ENCODE data around the gene RIT2.

Gene RIT2

GRCh38 chr18:42860548-42860947 lies 254.9 kb downstream of the RIT2 start:
- H3K9ac ChIP-seq = no peak overlapping the region
- H3K4me1 ChIP-seq (ENCODE audit: low read depth, poor library complexity, severe bottlenecking) = no peaks in the 10 kb centered on the region
- no peak for TF ChIP-seq CTCF (conservative IDR thresholded peaks at IDR 0.05; ENCODE audit: low read depth, low read length)
- H3K27me3 ChIP-seq (ENCODE audit: insufficient read depth, low read depth) = no peaks in the 10 kb centered on the region
- no peak overlapping the region for H3K27ac ChIP-seq
- H4K20me1 ChIP-seq (ENCODE audit: insufficient read depth) = no peaks in the 10 kb centered on the region
- no peak overlapping the region for H3K4me3 ChIP-seq (IDR thresholded peaks at IDR 0.05; ENCODE audit: insufficient read depth, low read depth, low read length)
- no peaks in the 10 kb centered on the region for H3K79me2 ChIP-seq (ENCODE audit: insufficient read depth, low read depth)
- H3K36me3 ChIP-seq (ENCODE audit: insufficient read depth) = no peaks in the 10 kb centered on the region
- no peak overlapping the region for H3K4me2 ChIP-seq
- no peak overlapping the region for H2AFZ ChIP-seq (ENCODE audit: low read depth)

GRCh38 chr18:42860011-42860410 lies 255.5 kb downstream of the RIT2 start:
- no peak for TF ChIP-seq CTCF (conservative IDR thresholded peaks at IDR 0.05; ENCODE audit: low read depth, low read length)
- no peaks in the 10 kb centered on the region for H3K36me3 ChIP-seq (ENCODE audit: insufficient read depth)
- H3K4me1 ChIP-seq (ENCODE audit: low read depth, poor library complexity, severe bottlenecking) = no peaks in the 10 kb centered on the region
- no peak overlapping the region for H3K9ac ChIP-seq
- H4K20me1 ChIP-seq (ENCODE audit: insufficient read depth) = no peaks in the 10 kb centered on the region
- no peaks in the 10 kb centered on the region for H3K79me2 ChIP-seq (ENCODE audit: insufficient read depth, low read depth)
- no peak overlapping the region for H3K4me3 ChIP-seq (IDR thresholded peaks at IDR 0.05; ENCODE audit: insufficient read depth, low read depth, low read length)
- no peak overlapping the region for H2AFZ ChIP-seq (ENCODE audit: low read depth)
- H3K27me3 ChIP-seq (ENCODE audit: insufficient read depth, low read depth) = no peaks in the 10 kb centered on the region
- H3K4me2 ChIP-seq = no peak overlapping the region
- H3K27ac ChIP-seq = no peak overlapping the region

GRCh38 chr18:42854558-42854957 lies 260.9 kb downstream of the RIT2 start:
- H3K4me1 ChIP-seq (ENCODE audit: low read depth, poor library complexity, severe bottlenecking) = no peaks in the 10 kb centered on the region
- H4K20me1 ChIP-seq (ENCODE audit: insufficient read depth) = no peaks in the 10 kb centered on the region
- no peaks in the 10 kb centered on the region for H3K79me2 ChIP-seq (ENCODE audit: insufficient read depth, low read depth)
- H2AFZ ChIP-seq (ENCODE audit: low read depth) = no peak overlapping the region
- no peaks in the 10 kb centered on the region for H3K27me3 ChIP-seq (ENCODE audit: insufficient read depth, low read depth)
- no peak overlapping the region for H3K27ac ChIP-seq
- TF ChIP-seq CTCF (conservative IDR thresholded peaks at IDR 0.05; ENCODE audit: low read depth, low read length) = no peak
- H3K4me3 ChIP-seq (IDR thresholded peaks at IDR 0.05; ENCODE audit: insufficient read depth, low read depth, low read length) = no peak overlapping the region
- no peaks in the 10 kb centered on the region for H3K36me3 ChIP-seq (ENCODE audit: insufficient read depth)
- H3K4me2 ChIP-seq = no peak overlapping the region
- no peak overlapping the region for H3K9ac ChIP-seq

- H4K20me1 ChIP-seq (ENCODE audit: insufficient read depth) = no peaks in the 10 kb centered on the region
- H3K4me2 ChIP-seq = no peak overlapping the region
- no peak for TF ChIP-seq CTCF (conservative IDR thresholded peaks at IDR 0.05; ENCODE audit: low read depth, low read length)
- no peaks in the 10 kb centered on the region for H3K79me2 ChIP-seq (ENCODE audit: insufficient read depth, low read depth)
- no peaks in the 10 kb centered on the region for H3K4me1 ChIP-seq (ENCODE audit: low read depth, poor library complexity, severe bottlenecking)
- H3K27ac ChIP-seq = no peak overlapping the region
- no peak overlapping the region for H3K4me3 ChIP-seq (IDR thresholded peaks at IDR 0.05; ENCODE audit: insufficient read depth, low read depth, low read length)
- no peaks in the 10 kb centered on the region for H3K36me3 ChIP-seq (ENCODE audit: insufficient read depth)
- no peak overlapping the region for H2AFZ ChIP-seq (ENCODE audit: low read depth)
- H3K27me3 ChIP-seq (ENCODE audit: insufficient read depth, low read depth) = no peaks in the 10 kb centered on the region
- no peak overlapping the region for H3K9ac ChIP-seq
Measured at GRCh38 chr18:42850174-42851083, 265.1 kb downstream of the RIT2 start.

Measured in KMS-11 (cell line).